ENCODE results near the gene TBCB. TPM values are rescaled to one million over a fixed set of nuclear protein-coding genes. Genes with fewer than 3 reads are reported as not detected.

Gene TBCB
- total RNA-seq (2022; extraction: Qiagen RNA extraction) = 406 to 569 TPM (median 542 TPM) in 5 replicates

GRCh38 chr19:36115453-36116343 is at the start of gene TBCB:
Gene TBCB (plus strand): TSS chr19:36115468. CDS start chr19:36115561, 93 bp downstream.

GRCh38 chr19:36110487-36111199 is 4.6 kb upstream of the TBCB start, which contains the start of gene OVOL3:
Gene OVOL3 (plus strand): TSS chr19:36111143. CDS start chr19:36111203, 60 bp downstream.

GRCh38 chr19:36114721-36115452 is 381 bp upstream of the TBCB start, which contains the start of gene POLR2I:
Gene POLR2I (minus strand): TSS chr19:36114875. CDS start chr19:36114856, 19 bp downstream.

GRCh38 chr19:36139473-36140303 is 24.4 kb downstream of the TBCB start, which contains the start of gene CAPNS1:
Gene CAPNS1 (plus strand): TSS chr19:36140066. CDS start chr19:36141012, 946 bp downstream.

GRCh38 chr19:36152352-36153091 is 37.3 kb downstream of the TBCB start, which contains the start of gene COX7A1:
Gene COX7A1 (minus strand): TSS chr19:36152447. CDS start chr19:36152407, 40 bp downstream.

Other genes with a start within 250 kb of the TBCB start
- 68.9 to 98.3 TPM (median 90.2 TPM) in 5 replicates for gene APLP1, start 246.9 kb upstream of the TBCB start, total RNA-seq (2022; extraction: Qiagen RNA extraction)
- 5.2 to 6.5 TPM (median 6.3 TPM) in 5 replicates for gene NFKBID, start 214.9 kb upstream of the TBCB start, total RNA-seq (2022; extraction: Qiagen RNA extraction)
- gene HCST, start 212.9 kb upstream of the TBCB start, total RNA-seq (2022; extraction: Qiagen RNA extraction) = 0.29 to 0.79 TPM (median 0.46 TPM) in 4 of 5 replicates, not detected in the other
- not detected in 5 replicates for gene TYROBP, start 207.2 kb upstream of the TBCB start, total RNA-seq (2022; extraction: Qiagen RNA extraction)
- gene LRFN3, start 179.1 kb upstream of the TBCB start, total RNA-seq (2022; extraction: Qiagen RNA extraction) = 15.7 to 24.4 TPM (median 20.9 TPM) in 5 replicates
- 28.9 to 48.5 TPM (median 46.4 TPM) in 5 replicates for gene SDHAF1, start 120.3 kb upstream of the TBCB start, total RNA-seq (2022; extraction: Qiagen RNA extraction)
- 0.18 to 0.29 TPM (median 0.22 TPM) in 5 replicates for gene SYNE4, start 106.7 kb upstream of the TBCB start, total RNA-seq (2022; extraction: Qiagen RNA extraction)
- 21.7 to 25.8 TPM (median 23.8 TPM) in 5 replicates for gene ALKBH6, start 101.3 kb upstream of the TBCB start, total RNA-seq (2022; extraction: Qiagen RNA extraction)
- 0.74 to 1.5 TPM (median 0.92 TPM) in 5 replicates for gene CLIP3, start 82.6 kb upstream of the TBCB start, total RNA-seq (2022; extraction: Qiagen RNA extraction)
- 5.8 to 7.9 TPM (median 7.3 TPM) in 5 replicates for gene THAP8, start 61.2 kb upstream of the TBCB start, total RNA-seq (2022; extraction: Qiagen RNA extraction)
- gene WDR62, start 60.6 kb upstream of the TBCB start, total RNA-seq (2022; extraction: Qiagen RNA extraction) = 23.1 to 26.0 TPM (median 25.2 TPM) in 5 replicates
- 0.17 to 0.60 TPM (median 0.36 TPM) in 4 of 5 replicates, not detected in the other for gene OVOL3, start 4.3 kb upstream of the TBCB start, total RNA-seq (2022; extraction: Qiagen RNA extraction)
- gene POLR2I, start 593 bp upstream of the TBCB start, total RNA-seq (2022; extraction: Qiagen RNA extraction) = 201 to 261 TPM (median 248 TPM) in 5 replicates
- 1,534 to 2,199 TPM (median 2,140 TPM) in 5 replicates for gene CAPNS1, start 24.6 kb downstream of the TBCB start, total RNA-seq (2022; extraction: Qiagen RNA extraction)
- gene COX7A1, start 37.0 kb downstream of the TBCB start, total RNA-seq (2022; extraction: Qiagen RNA extraction) = not detected in 5 replicates
- 3.7 to 5.1 TPM (median 4.2 TPM) in 5 replicates for gene ZNF565, start 99.2 kb downstream of the TBCB start, total RNA-seq (2022; extraction: Qiagen RNA extraction)
- 109 to 198 TPM (median 114 TPM) in 5 replicates for gene ZNF146, start 99.6 kb downstream of the TBCB start, total RNA-seq (2022; extraction: Qiagen RNA extraction)

Measured in A549 treated with Hydrocortisone at 1 μM for 4 hours (cell line).